ENCODE results near the gene EPS8.
"Not testable (repeated sequence)": the region's sequence is repeated elsewhere in the genome, so short reads cannot be mapped to it uniquely, and the experiment has no call there.

Gene EPS8

DNA sequence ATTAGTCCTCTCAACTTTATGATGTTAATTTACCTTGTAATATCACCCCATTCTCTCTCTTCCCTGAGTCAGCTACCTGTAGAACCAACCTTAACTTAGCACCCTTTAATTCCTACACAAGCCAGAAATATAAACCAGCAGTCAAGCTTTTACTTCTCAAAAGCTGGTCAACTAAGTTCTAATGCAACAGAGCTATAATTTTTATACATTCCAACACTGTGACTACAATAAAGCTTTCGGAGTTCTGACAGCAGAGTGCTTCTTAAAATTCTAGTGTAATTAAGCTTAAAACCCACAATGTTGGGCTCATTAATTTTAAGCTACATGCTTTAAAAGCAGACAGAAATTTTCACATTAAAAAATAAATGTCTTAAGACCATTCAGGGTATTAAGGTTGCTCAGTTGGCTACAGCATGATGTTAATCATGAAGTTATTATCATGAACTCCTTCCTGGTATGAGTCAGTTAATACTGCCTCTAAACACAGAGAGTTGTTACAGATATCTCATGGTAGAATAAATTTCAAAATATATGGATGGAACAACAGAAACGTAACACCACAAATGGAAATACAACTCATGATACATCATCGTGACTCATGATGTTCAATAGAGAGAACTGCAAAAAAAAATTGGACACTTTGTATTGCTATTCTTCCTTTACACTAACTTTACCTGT lies 126.7 kb downstream of the EPS8 start:
- DNase-seq (ENCODE audit: extremely low read depth in 1 of 2, low read depth in 1 of 2): no peak

DNA sequence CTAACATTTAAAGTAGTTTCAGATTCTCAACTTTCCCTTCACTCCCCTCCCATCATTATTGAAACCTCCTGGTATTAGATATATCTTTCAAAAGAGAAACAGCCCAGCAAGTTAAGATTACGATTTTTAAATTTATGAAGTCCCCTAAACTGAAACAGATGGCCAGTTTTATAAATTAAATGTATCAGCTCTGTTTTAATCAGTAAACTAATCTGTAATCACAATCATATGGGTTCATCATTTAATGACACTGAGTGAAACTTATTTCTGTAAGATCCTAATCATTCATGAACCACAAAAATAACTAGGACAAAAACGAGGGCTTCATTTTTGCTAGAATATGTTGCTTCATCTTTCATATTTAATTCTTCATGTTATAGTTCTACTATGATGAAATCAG lies 137.8 kb downstream of the EPS8 start:
- no peak for DNase-seq (ENCODE audit: extremely low read depth in 1 of 2, low read depth in 1 of 2)

DNA sequence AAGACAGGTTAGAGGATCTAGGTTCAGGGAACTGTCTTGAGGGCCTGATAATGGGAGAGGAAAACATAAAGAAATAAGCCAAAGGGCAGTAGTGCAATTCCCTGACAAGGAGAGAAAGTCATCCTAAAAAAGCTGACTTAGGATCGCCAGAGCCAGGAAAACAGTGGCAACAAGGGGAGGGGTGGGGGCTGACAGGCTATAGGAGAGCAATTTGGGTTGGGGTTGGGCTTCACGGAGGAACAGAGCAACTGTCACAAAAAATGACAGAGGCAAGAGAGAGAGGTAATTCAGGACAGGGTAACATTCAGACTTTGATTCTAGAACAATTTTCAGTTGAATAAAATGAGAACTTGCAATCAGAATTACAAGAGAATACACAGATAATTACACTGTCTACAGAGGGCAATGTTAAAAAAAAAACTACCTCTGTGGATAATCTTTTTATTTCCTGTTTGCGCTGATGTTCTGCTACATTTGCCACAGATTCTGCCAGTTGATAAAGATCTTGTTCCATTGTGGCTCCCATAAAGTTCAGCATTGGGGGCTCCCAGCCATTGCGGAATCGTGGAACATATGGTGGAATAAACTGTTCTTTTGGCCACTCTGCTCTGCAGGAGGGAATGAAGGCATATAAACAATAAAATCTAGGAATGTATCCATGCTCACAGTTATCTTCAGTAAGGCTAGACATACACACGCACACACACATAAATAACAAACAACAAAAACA lies 138.6 kb downstream of the EPS8 start:
- no peak for DNase-seq (ENCODE audit: extremely low read depth in 1 of 2, low read depth in 1 of 2)

DNA sequence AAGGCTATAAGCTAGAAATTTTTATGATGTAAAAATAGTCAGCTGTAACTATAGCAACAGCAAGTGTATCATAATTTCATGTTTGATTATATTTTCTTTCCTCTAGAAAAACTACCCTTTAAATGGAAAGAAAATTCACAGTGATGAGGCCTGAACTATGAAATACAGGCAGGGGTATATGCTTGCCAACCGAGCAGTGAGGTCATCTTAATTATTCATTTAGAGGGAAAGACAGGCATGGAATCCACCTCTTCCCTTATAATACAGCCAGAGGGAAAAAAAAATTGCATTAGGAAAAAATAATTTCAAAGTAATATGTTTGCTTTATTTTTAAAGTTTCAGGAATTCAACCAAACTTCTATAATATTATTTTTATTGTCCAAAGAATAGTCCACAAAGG lies 139.8 kb downstream of the EPS8 start:
- DNase-seq (ENCODE audit: extremely low read depth in 1 of 2, low read depth in 1 of 2): no peak

DNA sequence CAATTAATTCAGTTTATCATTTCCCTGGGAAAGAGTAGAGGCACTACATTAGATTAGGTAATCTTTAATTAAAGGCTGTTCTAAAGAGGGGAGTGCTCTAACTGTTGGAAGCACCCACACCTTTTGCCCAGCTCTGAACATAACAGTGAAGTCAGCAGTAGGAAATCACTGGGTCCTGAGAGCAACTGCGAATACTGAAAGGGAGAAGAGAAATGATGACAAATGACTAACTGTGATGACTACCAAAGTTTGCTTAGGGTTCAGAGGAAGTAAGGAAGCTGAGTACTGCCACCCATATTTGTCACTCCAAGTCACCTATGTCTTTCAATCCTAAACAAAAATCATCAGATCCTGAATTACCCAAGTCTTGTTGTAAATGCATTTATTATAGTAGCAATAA lies 140.6 kb downstream of the EPS8 start:
- no peak for DNase-seq (ENCODE audit: extremely low read depth in 1 of 2, low read depth in 1 of 2)

DNA sequence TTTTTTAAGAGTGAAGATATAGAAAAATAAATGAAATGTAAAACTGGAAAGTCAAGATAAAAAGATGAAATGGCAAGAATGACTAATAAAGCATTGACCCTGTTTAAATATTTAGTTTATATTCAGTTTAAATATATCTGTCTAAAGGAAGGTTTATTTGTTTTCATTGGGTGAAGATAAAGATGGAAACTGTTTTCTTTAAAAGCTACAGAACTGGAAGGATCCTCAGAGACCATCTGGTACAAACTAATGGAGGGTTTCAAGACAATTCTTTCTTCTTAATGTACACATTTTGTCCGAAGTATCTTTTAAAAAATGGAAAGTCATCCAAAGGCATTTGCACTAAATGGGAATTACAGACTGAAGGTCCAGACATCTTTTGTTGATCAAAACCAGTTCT lies 142.6 kb downstream of the EPS8 start:
- no peak for DNase-seq (ENCODE audit: extremely low read depth in 1 of 2, low read depth in 1 of 2)

DNA sequence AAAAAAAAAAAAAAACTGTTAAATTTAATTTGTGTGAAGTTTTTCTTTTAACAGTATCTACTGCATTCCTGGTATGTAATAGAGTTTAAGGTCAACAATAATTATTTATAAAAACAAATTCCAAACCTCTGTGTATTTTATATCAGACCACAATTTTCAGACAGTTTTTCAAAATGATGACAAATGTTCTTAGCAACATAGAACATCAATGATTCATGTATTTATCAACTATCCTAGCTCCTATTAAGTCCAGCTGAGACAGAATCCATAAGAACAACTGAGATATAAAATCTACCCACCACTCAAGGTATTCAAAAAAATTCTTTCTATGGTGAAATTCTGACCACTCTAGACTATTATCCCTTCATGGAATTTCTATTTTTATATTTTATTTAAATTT lies 144.5 kb downstream of the EPS8 start:
- no peak for DNase-seq (ENCODE audit: extremely low read depth in 1 of 2, low read depth in 1 of 2)

DNA sequence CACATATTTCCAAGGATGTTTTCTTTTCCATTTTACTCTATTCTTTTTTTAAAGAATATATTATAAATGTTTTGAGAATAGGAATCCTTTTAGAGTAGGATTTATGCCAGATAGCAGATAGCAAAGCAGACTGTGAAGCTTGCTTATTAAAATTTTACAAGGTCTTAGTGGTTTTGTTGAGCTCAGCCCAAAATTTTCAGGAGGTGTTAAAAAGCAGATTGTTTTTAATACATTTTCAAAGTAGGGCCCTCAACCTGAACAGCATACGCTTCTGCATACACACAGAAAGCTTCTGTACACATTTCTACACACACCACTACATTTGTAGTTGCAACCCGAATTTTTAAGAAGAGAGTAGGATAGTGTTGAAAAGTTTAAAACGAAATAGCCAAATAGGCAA lies 151.0 kb downstream of the EPS8 start:
- DNase-seq (ENCODE audit: extremely low read depth in 1 of 2, low read depth in 1 of 2): no peak

DNA sequence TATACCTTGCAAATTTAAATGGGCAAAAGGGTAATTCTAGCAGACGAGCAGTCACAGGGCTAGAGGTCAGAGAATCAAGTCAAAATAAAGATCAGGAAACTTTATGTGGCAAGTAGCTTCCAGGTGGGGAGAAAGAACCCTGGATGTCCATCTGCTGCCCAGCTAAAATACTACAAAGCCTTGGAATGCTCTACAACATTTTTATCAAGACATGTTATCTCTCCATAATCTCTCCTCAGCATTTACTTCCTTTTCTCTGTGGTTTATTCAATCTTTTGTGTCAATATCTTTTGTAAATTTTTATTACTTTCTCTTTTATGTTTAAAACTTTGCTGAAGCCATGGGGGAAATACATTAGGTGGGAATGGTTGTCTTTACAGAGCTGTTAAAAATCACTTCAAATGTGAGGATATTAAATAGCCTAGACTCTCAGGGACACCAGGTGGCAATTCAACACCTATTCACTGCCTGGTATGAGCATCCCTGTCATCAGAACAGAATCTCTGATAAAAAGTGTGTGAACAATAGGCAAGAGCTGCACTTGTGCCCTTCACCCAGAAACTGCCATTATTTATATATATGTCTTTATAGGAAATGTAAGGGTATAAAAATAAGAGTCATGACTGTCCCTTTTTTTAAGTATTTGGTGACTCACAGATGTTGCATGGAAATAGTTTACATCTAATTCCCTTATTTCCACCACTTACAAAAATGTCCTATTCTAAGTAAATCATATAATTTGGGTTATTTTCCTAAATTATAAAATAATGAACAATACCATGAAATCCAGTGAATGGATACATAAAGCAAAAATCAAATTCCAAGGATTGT lies 152.9 kb downstream of the EPS8 start:
- DNase-seq (ENCODE audit: extremely low read depth in 1 of 2, low read depth in 1 of 2): no peak

DNA sequence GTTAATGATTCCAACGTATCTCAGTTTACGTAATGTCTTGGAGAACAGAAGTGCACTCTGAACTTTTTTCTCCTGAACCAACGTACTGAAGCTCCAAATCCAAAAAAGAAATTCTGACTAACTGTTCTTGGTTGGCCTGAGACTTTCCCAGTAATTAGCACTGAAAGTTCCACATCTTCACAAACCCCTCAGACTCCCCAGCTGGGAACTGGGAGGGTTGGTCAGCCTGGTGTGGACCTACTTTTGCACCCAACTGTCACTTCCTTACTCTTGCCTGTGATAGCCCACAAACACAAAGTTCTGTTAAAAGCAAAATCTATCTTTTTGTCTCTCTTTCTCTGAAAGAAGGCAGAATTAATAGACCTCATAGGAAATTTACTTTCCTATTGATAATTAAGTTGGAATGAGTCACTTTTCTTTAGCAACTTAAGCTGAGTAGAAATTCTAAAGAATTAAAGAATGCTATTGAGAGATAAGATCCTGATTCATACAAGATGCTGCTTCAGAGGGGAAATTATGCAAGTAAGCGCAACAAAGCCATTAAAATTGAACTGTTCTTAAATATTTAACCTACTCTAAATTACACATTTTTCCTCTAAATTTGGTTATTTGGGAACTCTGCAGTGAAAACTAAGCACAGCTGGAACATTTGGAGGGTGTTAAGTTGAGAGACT lies 155.0 kb downstream of the EPS8 start:
- DNase-seq (ENCODE audit: extremely low read depth in 1 of 2, low read depth in 1 of 2): no peak

DNA sequence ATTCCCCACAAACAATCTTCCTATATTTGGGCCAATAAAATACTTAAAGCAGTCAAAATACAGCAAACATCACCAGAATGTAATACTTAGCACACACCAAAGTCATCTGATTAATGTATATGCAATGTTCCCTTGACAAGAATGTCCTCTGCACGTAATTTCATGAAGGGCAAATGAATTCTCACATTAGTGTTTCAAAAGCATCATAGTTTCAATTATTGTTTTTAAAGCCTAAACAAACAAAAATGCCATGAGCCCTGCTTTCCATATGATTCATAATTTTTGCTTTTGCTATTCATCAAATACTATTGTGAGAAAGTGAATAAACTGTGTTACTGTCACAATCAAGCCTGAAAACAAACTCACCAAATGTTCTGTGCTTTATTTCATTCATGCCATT lies 156.0 kb downstream of the EPS8 start:
- DNase-seq (ENCODE audit: extremely low read depth in 1 of 2, low read depth in 1 of 2): no peak

DNA sequence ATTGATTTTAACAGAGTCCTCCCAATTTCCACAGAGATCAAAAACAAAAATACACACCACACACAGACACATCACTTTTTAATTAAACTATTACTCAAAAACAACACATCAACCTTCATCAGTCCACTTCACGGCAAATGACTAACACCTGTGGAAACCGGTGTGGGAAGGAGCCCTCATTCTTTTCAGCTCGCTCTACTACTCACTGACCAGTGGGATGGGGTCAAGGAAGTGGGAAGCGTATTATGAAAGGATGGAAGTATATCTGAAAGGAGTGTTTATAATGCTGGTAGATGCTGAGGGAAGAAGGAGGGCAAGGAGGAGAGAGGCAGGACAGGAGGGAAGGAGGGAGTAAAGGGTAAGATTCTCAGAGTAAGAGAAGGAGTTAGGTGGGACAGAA lies 156.5 kb downstream of the EPS8 start:
- DNase-seq (ENCODE audit: extremely low read depth in 1 of 2, low read depth in 1 of 2): no peak

DNA sequence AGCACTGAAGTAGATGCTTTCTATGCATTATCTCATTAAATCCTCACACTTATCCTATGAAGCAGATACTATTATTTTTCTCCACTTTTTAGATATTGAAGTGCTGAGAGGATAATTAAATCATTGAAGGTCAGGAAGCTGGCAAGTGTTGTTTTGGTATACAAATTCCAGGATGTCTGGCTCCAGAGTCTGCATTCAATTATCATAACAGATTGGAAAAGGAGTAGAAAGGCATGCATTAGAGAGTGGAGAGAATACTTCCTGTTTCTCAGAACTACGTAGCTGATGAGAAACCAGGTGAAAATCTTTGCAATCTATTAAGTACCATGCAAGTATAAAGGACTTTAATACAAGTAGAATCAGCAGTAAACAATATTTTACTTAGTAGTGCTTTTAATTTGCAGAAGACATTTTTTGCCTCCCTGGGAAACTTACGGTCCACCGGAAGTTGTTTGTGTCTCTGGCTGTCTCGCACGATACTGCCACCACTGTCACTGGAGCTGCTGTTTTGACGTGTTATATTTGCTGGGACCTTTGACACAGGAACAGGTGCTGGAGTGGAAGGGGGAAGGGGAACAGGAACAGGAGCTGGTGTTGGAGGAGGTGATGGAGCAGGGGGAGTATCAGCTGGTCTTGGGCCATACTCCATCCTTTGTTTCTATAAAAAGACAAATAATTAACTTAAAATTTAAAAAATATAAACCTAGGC lies 158.0 kb downstream of the EPS8 start:
- no peak for DNase-seq (ENCODE audit: extremely low read depth in 1 of 2, low read depth in 1 of 2)

DNA sequence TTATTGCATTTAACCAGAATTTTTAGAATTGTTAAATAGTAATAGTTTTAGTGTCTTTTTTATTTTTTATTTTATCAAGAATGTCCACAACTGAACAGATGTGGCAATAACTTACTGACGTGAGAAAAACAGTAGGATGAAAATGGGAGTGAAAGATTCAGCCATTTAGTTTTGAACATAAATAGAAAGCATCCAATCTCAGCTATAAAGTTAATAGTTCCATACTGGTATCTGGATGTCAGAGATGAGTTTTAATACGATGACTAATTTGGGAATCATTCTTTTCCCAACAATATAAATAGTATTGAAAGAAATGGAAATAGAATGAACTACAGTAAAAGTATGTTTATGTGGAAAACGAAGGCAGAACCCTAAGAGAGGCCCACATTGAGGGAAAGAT lies 159.4 kb downstream of the EPS8 start:
- DNase-seq (ENCODE audit: extremely low read depth in 1 of 2, low read depth in 1 of 2): no peak

DNA sequence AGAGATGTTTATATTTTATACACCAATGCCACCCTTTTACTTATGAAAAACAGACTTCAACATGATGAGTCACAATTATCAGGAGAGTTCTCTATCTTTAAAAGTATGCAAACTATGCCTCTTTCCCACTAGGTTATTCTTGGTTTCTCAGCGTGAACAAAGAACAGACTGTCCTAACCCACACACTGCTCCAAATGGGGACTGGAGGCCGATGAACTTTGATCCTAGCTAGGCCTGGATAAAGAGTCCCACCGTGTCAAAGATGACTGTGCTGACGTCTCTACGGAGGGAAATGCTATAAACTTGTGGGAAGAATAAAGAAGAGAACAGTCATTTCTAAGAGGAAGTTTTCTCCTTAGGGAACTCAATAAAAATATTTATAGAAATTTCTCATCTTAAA lies 160.1 kb downstream of the EPS8 start:
- no peak for DNase-seq (ENCODE audit: extremely low read depth in 1 of 2, low read depth in 1 of 2)

DNA sequence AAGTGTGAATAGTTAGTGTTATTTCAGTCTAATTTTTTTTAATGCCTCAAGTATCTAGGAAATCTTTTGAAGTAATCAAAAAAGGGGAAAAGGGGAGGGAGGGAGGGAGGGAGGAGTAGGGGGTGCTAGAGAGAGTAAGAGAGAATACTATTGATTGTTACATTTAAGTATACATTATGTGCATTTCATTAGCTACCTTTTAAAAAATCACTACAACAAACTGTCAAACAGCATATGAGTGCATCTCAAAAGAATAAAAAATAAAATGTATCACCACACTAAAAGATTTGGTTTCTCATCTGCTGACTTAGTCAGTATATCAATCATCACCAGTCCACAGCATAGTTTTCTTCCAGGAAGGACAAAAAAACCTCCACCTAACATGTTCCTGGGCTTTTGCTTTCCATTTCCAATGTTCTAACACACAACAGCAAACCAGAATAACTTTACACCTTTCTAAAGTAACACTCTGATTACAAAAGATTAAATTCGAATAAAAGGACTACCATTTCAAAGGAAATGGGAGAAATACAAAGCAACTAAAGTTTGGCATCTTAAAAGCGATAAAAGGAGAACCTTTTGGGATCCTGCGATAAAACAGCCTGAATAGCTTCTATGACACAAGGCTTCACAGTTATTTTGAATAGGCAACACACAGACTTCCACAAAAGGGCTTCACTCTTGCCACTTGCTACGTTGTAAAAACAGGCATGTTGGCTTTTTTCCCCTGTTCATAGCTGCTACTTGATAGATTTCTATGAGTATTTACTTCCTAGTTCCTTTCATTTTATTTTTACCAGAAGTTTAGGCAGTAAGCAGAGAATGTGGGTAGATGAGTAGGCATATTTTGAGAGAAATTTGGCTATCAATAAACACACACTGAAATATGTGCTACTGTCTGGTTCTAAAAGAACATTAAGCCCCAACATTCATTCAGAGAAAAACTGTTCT lies 160.9 kb downstream of the EPS8 start:
- no peak for DNase-seq (ENCODE audit: extremely low read depth in 1 of 2, low read depth in 1 of 2)

DNA sequence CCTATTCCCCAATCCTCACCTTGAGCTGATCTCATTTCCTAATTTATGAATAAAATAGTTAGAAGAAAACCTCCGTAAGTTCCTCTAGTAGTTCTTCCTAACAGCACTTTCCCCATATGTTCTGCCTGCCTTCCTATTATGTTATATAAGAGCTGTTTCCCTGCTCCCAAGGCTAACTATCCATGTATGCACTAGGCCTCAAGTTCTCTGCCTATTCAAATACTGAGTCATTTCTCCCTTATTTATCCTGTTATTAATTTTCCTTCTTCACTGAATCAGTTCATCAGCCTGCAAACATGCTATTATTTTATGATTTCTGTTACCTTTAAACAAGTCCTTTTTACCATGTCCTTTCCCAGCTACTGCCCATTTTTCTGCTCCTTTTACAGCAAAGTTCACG lies 164.1 kb downstream of the EPS8 start:
- no peak for DNase-seq (ENCODE audit: extremely low read depth in 1 of 2, low read depth in 1 of 2)

DNA sequence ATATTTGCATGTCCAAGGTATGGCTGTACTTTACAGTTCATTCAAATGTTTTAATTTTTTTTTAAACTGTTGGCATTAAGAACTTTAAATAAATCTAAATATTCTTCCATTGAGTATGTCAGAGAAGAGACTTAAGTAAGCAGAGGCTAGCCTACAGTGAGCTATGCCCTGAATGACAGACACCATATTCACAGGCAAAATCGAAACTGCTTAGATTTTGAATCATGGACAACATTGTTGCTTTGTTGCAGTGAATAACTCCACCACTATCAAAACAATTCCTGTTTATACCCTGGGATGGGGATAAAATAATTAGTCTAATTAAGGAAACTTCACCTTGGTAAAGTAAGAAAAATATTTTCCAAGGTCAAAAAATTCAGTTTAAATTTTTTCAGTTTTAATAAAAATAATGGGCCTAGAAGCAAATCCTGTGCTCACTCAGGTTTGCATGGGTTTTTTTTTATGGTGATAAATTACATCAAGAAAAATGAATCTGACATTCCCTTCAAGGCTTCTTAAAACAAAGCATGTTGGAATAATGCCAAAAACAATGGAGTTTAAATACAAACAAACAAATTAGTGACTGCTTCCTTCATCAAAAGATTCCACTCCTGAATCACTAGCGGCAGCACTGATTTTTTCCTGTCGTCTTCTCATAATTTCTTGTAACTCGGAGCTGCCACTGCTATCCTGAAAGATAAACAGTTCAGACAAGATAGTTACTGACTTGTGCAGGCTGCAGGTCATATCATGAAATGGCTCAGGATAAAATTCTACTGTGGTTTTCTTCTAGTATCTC lies 168.2 kb downstream of the EPS8 start:
- no peak for DNase-seq (ENCODE audit: extremely low read depth in 1 of 2, low read depth in 1 of 2)

DNA sequence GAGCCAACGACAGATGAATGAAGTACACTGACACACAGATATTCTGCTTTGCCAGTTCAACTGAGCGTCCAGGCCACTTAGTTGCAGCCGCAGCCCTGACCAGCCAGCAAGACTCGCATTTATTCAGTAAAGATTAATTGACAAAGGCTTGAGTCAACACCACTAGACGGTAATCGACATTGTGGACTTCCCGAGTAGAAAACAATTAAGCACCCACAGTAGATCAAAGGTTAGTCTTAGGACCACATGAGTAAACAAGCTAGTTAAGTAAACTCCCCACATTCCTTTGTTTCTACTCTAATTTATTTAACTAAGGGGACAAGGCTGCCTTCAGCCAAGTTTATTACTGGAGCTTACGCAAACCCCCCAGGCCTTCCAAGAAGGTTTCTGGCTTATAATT lies 172.7 kb downstream of the EPS8 start:
- not testable (repeated sequence) for DNase-seq (ENCODE audit: extremely low read depth in 1 of 2, low read depth in 1 of 2)
